ENCODE data around the gene CELF6. TPM values are rescaled to one million over a fixed set of nuclear protein-coding genes. Genes with fewer than 3 reads are reported as not detected.
A peak's percentile ranks its signal among the peaks of the same experiment; 100 is the strongest.

CELF6 gene
- total RNA-seq (1 to 10 TPM; 6.8 to 8.5 TPM), polyA plus RNA-seq (ENCODE audit: insufficient read length in 2 of 2) (10 to 100 TPM; 18.2 to 18.7 TPM)
- long read RNA-seq, donor 1, partial matches to known transcripts, result 0 of 2 reads
- long read RNA-seq, donor 1, other reads (novel, unspliced or antisense), result 0 of 2 reads
- long read RNA-seq, donor 2, partial matches to known transcripts, result 0 of 2 reads
- long read RNA-seq, donor 2, other reads (novel, unspliced or antisense), result 0 of 2 reads
- long read RNA-seq, donor 3, result 0 reads
- long read RNA-seq, donor 4, result 0 reads

DNA sequence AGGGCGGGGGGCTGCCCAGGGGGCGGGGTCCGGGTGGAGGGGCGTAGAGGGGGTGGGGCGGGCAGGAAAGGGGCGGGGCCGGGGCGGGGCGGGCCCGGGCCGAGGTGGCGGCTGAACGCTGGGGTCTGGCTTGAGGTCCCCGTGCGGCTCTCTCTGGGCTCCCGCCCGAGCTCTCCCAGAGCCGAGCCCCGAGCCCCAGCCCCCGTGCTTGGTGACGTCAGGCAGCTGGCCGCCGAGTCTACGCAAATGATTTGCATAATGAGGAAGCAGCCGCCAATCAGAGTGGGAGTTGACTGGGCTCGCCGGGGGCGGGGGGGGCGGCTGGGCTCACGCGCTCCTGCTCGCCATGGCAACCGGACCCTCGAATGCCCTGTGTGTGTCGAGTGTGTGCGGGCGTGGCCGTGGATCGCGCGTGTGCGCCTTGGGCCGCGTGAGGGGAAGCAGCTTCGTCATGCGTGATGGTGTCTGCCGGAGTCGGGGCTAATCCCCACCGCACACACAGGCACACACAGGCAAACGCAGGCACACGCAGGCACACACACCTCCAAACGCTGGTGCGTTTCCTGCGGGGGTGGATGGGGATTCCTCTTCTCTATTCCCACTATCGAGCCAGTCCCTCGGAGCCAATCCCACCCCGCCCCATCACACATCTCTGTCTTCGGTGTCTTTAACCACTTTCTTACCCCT lies at the start of gene CELF6:
Gene CELF6, minus strand, starts transcription at position 173 of the 687 bp plus-strand sequence. CDS start 283 bp downstream, outside the sequence.
- H3K27me3 ChIP-seq (ENCODE audit: control insufficient read depth, insufficient read depth, low read length), result no peaks in the 10 kb centered on the region
- peak within 1 kb of the TSS; percentile 78 for H3K27ac ChIP-seq (ENCODE audit: low read depth, low read length)
- peak within 1 kb of the TSS; percentile 46 for H3K4me3 ChIP-seq (ENCODE audit: low read depth, low read length)
- H3K36me3 ChIP-seq (ENCODE audit: control insufficient read depth, insufficient read depth, low read length), result no peaks in the 10 kb centered on the region
- WGBS (ENCODE audit: insufficient coverage), result 0% methylated on average over 43 of the region's 58 CpGs
- H3K9me3 ChIP-seq (ENCODE audit: control insufficient read depth, insufficient read depth, low read length), result no peaks in the 10 kb centered on the region
- DNase-seq (ENCODE audit: low read depth in 4 of 6, low spot score in 6 of 6), result peak in 5 of 6 donors; percentile 85 to 98 (median 91)
- peaks cover 16% of the 10 kb centered on the region for H3K4me1 ChIP-seq (ENCODE audit: control insufficient read depth, insufficient read depth, low read length)

DNA sequence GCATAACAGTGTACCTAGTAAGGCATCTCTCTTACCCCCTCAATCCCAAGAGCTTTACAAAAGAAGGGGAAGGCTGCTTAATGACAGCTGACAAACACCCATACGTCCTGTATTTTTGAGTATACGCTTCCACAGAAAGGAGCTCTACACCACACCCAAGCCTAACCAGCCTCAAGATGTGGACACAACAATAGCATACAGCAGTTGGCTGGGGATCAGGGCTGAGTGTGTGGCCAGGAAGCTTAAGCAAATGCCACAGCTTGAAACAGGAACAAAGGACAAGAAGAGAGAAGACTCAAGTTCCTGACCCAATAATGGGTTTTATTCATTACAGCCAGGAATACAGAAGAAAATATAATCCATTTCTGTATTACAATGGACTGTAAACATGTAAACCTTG lies 48.9 kb upstream of the CELF6 start:
- DNase-seq (ENCODE audit: low read depth in 4 of 6, low spot score in 6 of 6), result no peak
- H3K27ac ChIP-seq (ENCODE audit: low read depth, low read length), result no peak overlapping the region
- no peak overlapping the region for H3K4me3 ChIP-seq (ENCODE audit: low read depth, low read length)
- no peaks in the 10 kb centered on the region for H3K4me1 ChIP-seq (ENCODE audit: control insufficient read depth, insufficient read depth, low read length)
- H3K9me3 ChIP-seq (ENCODE audit: control insufficient read depth, insufficient read depth, low read length), result no peaks in the 10 kb centered on the region
- WGBS (ENCODE audit: insufficient coverage), result no CpG with 5 or more reads among the region's 2 CpGs
- peaks cover 11% of the 10 kb centered on the region for H3K36me3 ChIP-seq (ENCODE audit: control insufficient read depth, insufficient read depth, low read length)
- no peaks in the 10 kb centered on the region for H3K27me3 ChIP-seq (ENCODE audit: control insufficient read depth, insufficient read depth, low read length)

DNA sequence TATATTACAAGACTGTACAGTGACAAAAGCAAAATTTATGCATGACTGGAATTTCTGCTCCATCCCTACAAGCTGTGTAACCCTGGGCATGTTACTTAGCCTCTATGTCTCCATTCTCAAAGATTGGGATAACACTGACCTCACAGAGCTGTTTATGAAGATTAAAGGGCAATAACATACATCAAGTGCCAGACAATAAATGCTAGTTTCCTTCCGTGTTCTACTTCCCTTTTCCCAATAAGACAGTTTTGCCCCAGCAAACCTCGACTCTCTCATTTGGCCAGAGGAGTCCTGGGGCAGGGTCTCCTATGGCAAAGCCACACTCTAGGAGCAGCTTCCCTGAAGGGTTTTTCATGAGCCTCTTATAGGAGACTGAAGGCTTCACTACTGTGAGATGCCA lies 48.4 kb upstream of the CELF6 start:
- Histone ChIP-seq H3K27me3 (ENCODE audit: control insufficient read depth, insufficient read depth, low read length) (no peaks in the 10 kb centered on the region), H3K4me3 (ENCODE audit: low read depth, low read length) (no peak overlapping the region), H3K36me3 (ENCODE audit: control insufficient read depth, insufficient read depth, low read length) (peaks cover 11% of the 10 kb centered on the region), H3K27ac (ENCODE audit: low read depth, low read length) (no peak overlapping the region), H3K4me1 (ENCODE audit: control insufficient read depth, insufficient read depth, low read length) (no peaks in the 10 kb centered on the region), H3K9me3 (ENCODE audit: control insufficient read depth, insufficient read depth, low read length) (no peaks in the 10 kb centered on the region)
- no peak for DNase-seq (ENCODE audit: low read depth in 4 of 6, low spot score in 6 of 6)
- 100% methylated on average over 1 of the region's 2 CpGs for WGBS (ENCODE audit: insufficient coverage)

DNA sequence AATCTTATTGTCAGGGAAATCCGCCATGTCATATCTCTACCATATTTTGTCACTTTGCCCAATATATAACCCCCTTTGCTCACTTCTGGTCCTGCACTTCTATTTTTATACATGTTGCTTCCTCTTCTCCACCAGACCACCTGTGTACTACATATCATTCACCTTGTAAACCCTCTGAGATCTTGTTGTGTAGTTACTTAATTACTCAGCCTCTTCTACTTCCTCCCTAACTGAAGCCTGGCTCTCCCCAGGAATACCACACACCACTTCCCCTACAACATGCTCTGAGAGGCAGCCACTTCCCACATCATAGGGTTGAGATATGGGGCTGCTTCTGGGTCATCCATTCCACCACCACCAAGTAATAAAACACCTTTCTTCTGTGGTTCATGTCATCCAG lies 45.9 kb upstream of the CELF6 start:
- Histone ChIP-seq H3K27ac (ENCODE audit: low read depth, low read length) (no peak overlapping the region), H3K4me1 (ENCODE audit: control insufficient read depth, insufficient read depth, low read length) (no peaks in the 10 kb centered on the region), H3K9me3 (ENCODE audit: control insufficient read depth, insufficient read depth, low read length) (no peaks in the 10 kb centered on the region), H3K4me3 (ENCODE audit: low read depth, low read length) (no peak overlapping the region), H3K36me3 (ENCODE audit: control insufficient read depth, insufficient read depth, low read length) (peaks cover 7% of the 10 kb centered on the region), H3K27me3 (ENCODE audit: control insufficient read depth, insufficient read depth, low read length) (no peaks in the 10 kb centered on the region)
- 89% methylated on average over 1 of the region's 1 CpG for WGBS (ENCODE audit: insufficient coverage)
- DNase-seq (ENCODE audit: low read depth in 4 of 6, low spot score in 6 of 6), result no peak

DNA sequence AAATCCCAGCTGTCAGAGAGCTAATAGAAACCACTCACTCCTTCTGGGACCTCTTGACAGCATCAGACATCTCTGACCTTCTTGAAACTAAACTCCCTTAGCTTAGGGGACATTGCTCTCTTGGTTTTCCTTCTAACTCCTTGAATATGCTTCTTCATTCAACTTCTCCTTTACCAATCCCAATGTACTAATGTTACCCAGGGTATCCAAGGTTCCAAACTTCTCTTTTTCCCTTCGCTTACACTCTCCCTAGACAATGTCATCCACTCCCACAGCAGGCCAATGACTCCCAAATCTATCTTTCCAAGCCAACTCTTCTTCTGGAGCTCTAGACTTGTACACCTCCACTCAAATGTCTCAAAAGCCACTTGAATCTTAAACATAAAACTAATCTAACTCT lies 41.2 kb upstream of the CELF6 start:
- Histone ChIP-seq H3K4me3 (ENCODE audit: low read depth, low read length) (no peak overlapping the region), H3K4me1 (ENCODE audit: control insufficient read depth, insufficient read depth, low read length) (peaks cover 5% of the 10 kb centered on the region), H3K27ac (ENCODE audit: low read depth, low read length) (no peak overlapping the region), H3K36me3 (ENCODE audit: control insufficient read depth, insufficient read depth, low read length) (peaks cover 2% of the 10 kb centered on the region), H3K27me3 (ENCODE audit: control insufficient read depth, insufficient read depth, low read length) (no peaks in the 10 kb centered on the region), H3K9me3 (ENCODE audit: control insufficient read depth, insufficient read depth, low read length) (no peaks in the 10 kb centered on the region)
- 95% methylated on average over 1 of the region's 1 CpG for WGBS (ENCODE audit: insufficient coverage)
- DNase-seq (ENCODE audit: low read depth in 4 of 6, low spot score in 6 of 6), result no peak

DNA sequence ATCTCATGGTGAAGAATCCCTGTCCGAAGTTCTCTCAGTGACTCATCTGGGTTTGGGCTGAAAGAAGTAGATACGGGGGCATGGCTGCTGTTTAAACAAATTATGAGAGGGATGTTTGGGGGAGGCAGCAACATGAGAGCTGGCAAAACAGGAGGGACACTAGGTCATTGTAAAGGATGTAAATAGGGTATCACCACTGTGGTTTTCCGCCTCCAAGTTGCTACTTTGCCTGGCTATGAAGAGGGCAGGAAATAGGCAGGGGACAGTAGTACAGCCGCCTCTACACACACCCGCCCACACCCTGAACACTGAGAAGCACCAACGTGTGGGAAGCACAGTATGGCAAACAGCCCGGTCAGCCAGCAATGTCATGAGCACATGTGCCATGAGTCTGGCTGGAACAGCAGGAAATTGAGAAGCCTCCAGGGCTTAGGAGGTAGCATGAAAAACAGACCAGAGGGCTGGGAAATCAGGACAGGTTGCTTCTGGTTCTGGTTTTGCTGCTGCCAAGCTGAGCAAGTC lies 38.8 kb upstream of the CELF6 start:
- no peak overlapping the region for H3K27ac ChIP-seq (ENCODE audit: low read depth, low read length)
- peaks cover 5% of the 10 kb centered on the region for H3K4me1 ChIP-seq (ENCODE audit: control insufficient read depth, insufficient read depth, low read length)
- H3K9me3 ChIP-seq (ENCODE audit: control insufficient read depth, insufficient read depth, low read length), result no peaks in the 10 kb centered on the region
- no peaks in the 10 kb centered on the region for H3K27me3 ChIP-seq (ENCODE audit: control insufficient read depth, insufficient read depth, low read length)
- peaks cover 16% of the 10 kb centered on the region for H3K36me3 ChIP-seq (ENCODE audit: control insufficient read depth, insufficient read depth, low read length)
- peak in 1 of 6 donors; percentile 1 for DNase-seq (ENCODE audit: low read depth in 4 of 6, low spot score in 6 of 6)
- WGBS (ENCODE audit: insufficient coverage), result 56% methylated on average over 6 of the region's 7 CpGs
- no peak overlapping the region for H3K4me3 ChIP-seq (ENCODE audit: low read depth, low read length)

DNA sequence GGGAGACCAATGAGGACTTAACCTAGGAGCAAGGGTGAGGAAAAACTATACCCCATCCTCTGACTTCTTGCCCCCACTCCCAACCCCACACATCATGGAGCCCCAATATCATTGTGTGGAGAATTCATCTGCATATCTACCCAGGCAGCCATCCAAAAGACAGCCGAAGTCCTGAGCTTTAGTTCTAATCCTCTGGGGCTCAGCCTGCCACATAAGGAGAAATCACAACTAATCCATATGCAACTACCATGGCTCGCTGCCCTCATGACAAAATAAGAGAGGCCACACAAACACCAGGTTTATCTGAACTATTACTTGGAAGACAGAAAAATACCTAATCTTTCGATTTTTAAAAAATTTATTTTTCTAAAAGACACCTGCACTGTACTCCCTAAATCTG lies 38.2 kb upstream of the CELF6 start:
- H3K36me3 ChIP-seq (ENCODE audit: control insufficient read depth, insufficient read depth, low read length), result peaks cover 20% of the 10 kb centered on the region
- H3K4me3 ChIP-seq (ENCODE audit: low read depth, low read length), result no peak overlapping the region
- peaks cover 5% of the 10 kb centered on the region for H3K4me1 ChIP-seq (ENCODE audit: control insufficient read depth, insufficient read depth, low read length)
- 83% methylated on average over 3 of the region's 3 CpGs for WGBS (ENCODE audit: insufficient coverage)
- H3K9me3 ChIP-seq (ENCODE audit: control insufficient read depth, insufficient read depth, low read length), result no peaks in the 10 kb centered on the region
- no peak overlapping the region for H3K27ac ChIP-seq (ENCODE audit: low read depth, low read length)
- no peak for DNase-seq (ENCODE audit: low read depth in 4 of 6, low spot score in 6 of 6)
- H3K27me3 ChIP-seq (ENCODE audit: control insufficient read depth, insufficient read depth, low read length), result no peaks in the 10 kb centered on the region

DNA sequence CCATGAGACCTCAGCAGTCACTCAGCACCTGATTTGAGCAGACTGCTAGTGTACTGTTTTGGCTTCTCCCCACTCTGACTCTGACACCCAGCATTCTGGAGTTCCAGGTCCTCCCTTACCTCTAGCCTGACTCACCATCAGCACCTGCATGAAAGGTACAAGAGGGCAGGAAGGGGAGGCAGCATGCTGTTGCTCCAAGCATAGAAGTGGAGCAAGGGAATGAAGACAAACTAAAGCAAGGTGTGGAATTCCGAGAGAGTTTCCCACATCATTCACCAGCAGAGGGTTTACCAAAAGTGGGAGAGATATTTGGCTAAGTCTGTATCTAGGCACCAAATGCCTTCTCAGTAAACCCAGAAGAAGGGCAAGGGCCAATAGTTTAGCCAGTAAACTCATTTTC lies 34.5 kb upstream of the CELF6 start:
- Histone ChIP-seq H3K4me3 (ENCODE audit: low read depth, low read length) (no peak overlapping the region), H3K9me3 (ENCODE audit: control insufficient read depth, insufficient read depth, low read length) (no peaks in the 10 kb centered on the region), H3K36me3 (ENCODE audit: control insufficient read depth, insufficient read depth, low read length) (peaks cover 46% of the 10 kb centered on the region), H3K4me1 (ENCODE audit: control insufficient read depth, insufficient read depth, low read length) (peaks cover 5% of the 10 kb centered on the region), H3K27me3 (ENCODE audit: control insufficient read depth, insufficient read depth, low read length) (no peaks in the 10 kb centered on the region), H3K27ac (ENCODE audit: low read depth, low read length) (no peak overlapping the region)
- WGBS (ENCODE audit: insufficient coverage), result no CpG with 5 or more reads among the region's 1 CpG
- no peak for DNase-seq (ENCODE audit: low read depth in 4 of 6, low spot score in 6 of 6)

DNA sequence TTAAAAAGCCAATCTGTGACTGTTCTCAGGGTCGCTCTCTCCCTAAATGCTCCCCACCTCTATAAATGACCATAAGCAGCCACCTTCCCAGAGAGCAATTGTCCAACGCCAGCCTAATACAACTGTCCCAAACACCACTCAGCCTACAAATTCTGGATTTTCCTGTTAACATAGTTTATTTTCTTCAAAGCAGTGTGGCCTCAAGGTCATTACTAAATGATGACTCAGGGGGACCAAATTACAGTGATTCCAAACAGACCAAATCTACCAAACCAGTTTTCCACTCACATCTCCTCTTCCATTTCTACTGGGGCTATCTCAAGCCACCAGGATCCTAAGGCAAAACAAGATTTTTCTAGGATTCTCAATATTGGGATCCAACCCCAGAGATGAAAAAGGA lies 33.3 kb upstream of the CELF6 start:
- DNase-seq (ENCODE audit: low read depth in 4 of 6, low spot score in 6 of 6), result no peak
- no peaks in the 10 kb centered on the region for H3K27me3 ChIP-seq (ENCODE audit: control insufficient read depth, insufficient read depth, low read length)
- WGBS (ENCODE audit: insufficient coverage), result 100% methylated on average over 2 of the region's 2 CpGs
- no peaks in the 10 kb centered on the region for H3K9me3 ChIP-seq (ENCODE audit: control insufficient read depth, insufficient read depth, low read length)
- peaks cover 55% of the 10 kb centered on the region for H3K36me3 ChIP-seq (ENCODE audit: control insufficient read depth, insufficient read depth, low read length)
- no peaks in the 10 kb centered on the region for H3K4me1 ChIP-seq (ENCODE audit: control insufficient read depth, insufficient read depth, low read length)
- no peak overlapping the region for H3K27ac ChIP-seq (ENCODE audit: low read depth, low read length)
- no peak overlapping the region for H3K4me3 ChIP-seq (ENCODE audit: low read depth, low read length)

DNA sequence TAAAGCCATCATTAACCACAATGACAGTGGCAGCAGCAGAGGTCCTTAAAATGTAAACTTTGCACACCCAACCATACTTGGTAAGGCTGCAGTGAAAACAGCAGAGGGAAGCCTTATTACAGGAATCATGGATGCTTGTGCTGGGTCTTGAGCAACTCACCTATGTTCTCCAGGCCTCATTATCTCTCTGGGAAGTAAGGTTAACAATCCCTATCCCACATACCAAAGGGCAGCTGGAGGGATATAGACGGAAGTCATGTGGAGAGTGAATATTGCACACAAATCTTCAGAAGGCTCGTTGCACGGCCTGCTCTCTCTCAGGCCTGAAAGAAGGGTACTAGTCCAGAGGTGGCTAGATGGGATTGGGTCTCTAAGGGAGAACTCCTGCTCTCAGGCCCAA lies 25.8 kb upstream of the CELF6 start:
- WGBS (ENCODE audit: insufficient coverage), result no CpG with 5 or more reads among the region's 3 CpGs
- Histone ChIP-seq H3K27me3 (ENCODE audit: control insufficient read depth, insufficient read depth, low read length) (no peaks in the 10 kb centered on the region), H3K4me3 (ENCODE audit: low read depth, low read length) (no peak overlapping the region), H3K36me3 (ENCODE audit: control insufficient read depth, insufficient read depth, low read length) (peaks cover 61% of the 10 kb centered on the region), H3K27ac (ENCODE audit: low read depth, low read length) (no peak overlapping the region), H3K9me3 (ENCODE audit: control insufficient read depth, insufficient read depth, low read length) (no peaks in the 10 kb centered on the region), H3K4me1 (ENCODE audit: control insufficient read depth, insufficient read depth, low read length) (no peaks in the 10 kb centered on the region)
- DNase-seq (ENCODE audit: low read depth in 4 of 6, low spot score in 6 of 6), result no peak

Data from spinal cord (tissue), 10 donors.